H9 (cell line): Measurements from ENCODE around the gene PEDS1. TPM values are rescaled to one million over a fixed set of nuclear protein-coding genes. Genes with fewer than 3 reads are reported as not detected.
A peak's percentile ranks its signal among the peaks of the same experiment; 100 is the strongest.

ENCODE experiments used
- DNase-seq: peaks from one replicate; pipeline ENCODE4 v3.0.0-alpha.2; 2017
- H2AFZ ChIP-seq: one replicate; pipeline ENCODE4 v1.6.1; 2013; ENCODE audit warnings: mild to moderate bottlenecking, low read length, control low read depth, moderate library complexity
- H2AK5ac ChIP-seq: 2 replicates; pipeline ENCODE4 v1.6.1; 2013; ENCODE audit warnings: low read length, control low read depth, mixed read lengths; ENCODE audit not compliant: insufficient read length
- H2BK120ac ChIP-seq: one replicate; pipeline ENCODE4 v1.6.1; 2013; ENCODE audit warnings: low read depth, mild to moderate bottlenecking, low read length, control low read depth, inconsistent platforms; ENCODE audit not compliant: poor library complexity, severe bottlenecking
- H2BK12ac ChIP-seq: 2 replicates; pipeline ENCODE4 v1.6.1; 2013; ENCODE audit warnings: low read length, control low read depth, mixed read lengths, low read depth; ENCODE audit not compliant: insufficient read length
- H2BK15ac ChIP-seq: 2 replicates; pipeline ENCODE4 v1.6.1; 2013; ENCODE audit warnings: low read depth, low read length, control low read depth
- H2BK20ac ChIP-seq: one replicate; pipeline ENCODE4 v1.6.1; 2013; ENCODE audit warnings: low read depth, mild to moderate bottlenecking, low read length, control low read depth, inconsistent platforms; ENCODE audit not compliant: poor library complexity, severe bottlenecking
- H2BK5ac ChIP-seq: 2 replicates; pipeline ENCODE4 v1.6.1; 2013; ENCODE audit warnings: low read length, control low read depth, mixed read lengths; ENCODE audit not compliant: insufficient read length
- H3K14ac ChIP-seq: 2 replicates; pipeline ENCODE4 v1.6.1; 2013; ENCODE audit warnings: low read length, control low read depth; ENCODE audit not compliant: insufficient read depth
- H3K18ac ChIP-seq: 2 replicates; pipeline ENCODE4 v1.6.1; 2013; ENCODE audit warnings: low read depth, mild to moderate bottlenecking, mixed read lengths, low read length, control low read depth; ENCODE audit not compliant: insufficient read length
- H3K23ac ChIP-seq: 2 replicates; pipeline ENCODE4 v1.6.1; 2013; ENCODE audit warnings: low read length, control low read depth, mixed read lengths, low read depth; ENCODE audit not compliant: insufficient read length
- H3K23me2 ChIP-seq: 2 replicates; pipeline ENCODE4 v1.6.1; 2013; ENCODE audit warnings: low read depth, mild to moderate bottlenecking, mixed read lengths, low read length, control low read depth; ENCODE audit not compliant: insufficient read length, poor library complexity, severe bottlenecking
- H3K27ac ChIP-seq: 2 replicates; pipeline ENCODE4 v1.5.1; 2013; ENCODE audit warnings: low read length, control low read depth, mixed read lengths, low read depth; ENCODE audit not compliant: insufficient read length
- H3K27me3 ChIP-seq: 2 replicates; pipeline ENCODE4 v1.6.1; 2013; ENCODE audit warnings: low read length, control low read depth, inconsistent platforms; ENCODE audit not compliant: insufficient read depth
- H3K4ac ChIP-seq: 2 replicates; pipeline ENCODE4 v1.6.1; 2013; ENCODE audit warnings: low read depth, mild to moderate bottlenecking, control low read depth, inconsistent platforms, low read length, moderate library complexity
- H3K4me1 ChIP-seq: 2 replicates; pipeline ENCODE4 v1.6.1; 2013; ENCODE audit warnings: low read length, control low read depth, inconsistent platforms; ENCODE audit not compliant: insufficient read depth
- H3K4me2 ChIP-seq: 2 replicates; pipeline ENCODE4 v1.6.1; 2013; ENCODE audit warnings: low read length, control low read depth, mixed read lengths; ENCODE audit not compliant: insufficient read length, insufficient read depth
- H3K56ac ChIP-seq: 2 replicates; pipeline ENCODE4 v1.6.1; 2013; ENCODE audit warnings: low read depth, mild to moderate bottlenecking, mixed read lengths, low read length, control low read depth; ENCODE audit not compliant: insufficient read length
- H3K79me1 ChIP-seq: 2 replicates; pipeline ENCODE4 v1.6.1; 2013; ENCODE audit warnings: low read depth, mild to moderate bottlenecking, moderate library complexity, low read length, control low read depth, inconsistent platforms; ENCODE audit not compliant: insufficient read depth, poor library complexity, severe bottlenecking
- H3K79me2 ChIP-seq: 2 replicates; pipeline ENCODE4 v1.6.1; 2013; ENCODE audit warnings: low read length, control low read depth, inconsistent platforms; ENCODE audit not compliant: insufficient read depth
- H3K9ac ChIP-seq: 2 replicates; pipeline ENCODE4 v1.6.1; 2013; ENCODE audit warnings: low read length, control low read depth, mixed read lengths; ENCODE audit not compliant: insufficient read length; ENCODE audit errors: extremely low read depth
- H3K9me3 ChIP-seq: one replicate; pipeline ENCODE4 v1.6.1; 2013; ENCODE audit warnings: low read depth, low read length, inconsistent platforms; ENCODE audit not compliant: control insufficient read depth
- H3T11ph ChIP-seq: one replicate; pipeline ENCODE4 v1.6.1; 2013; ENCODE audit warnings: mild to moderate bottlenecking, low read length, control low read depth, inconsistent platforms
- H4K20me1 ChIP-seq: one replicate; pipeline ENCODE4 v1.6.1; 2013; ENCODE audit not compliant: control insufficient read depth, insufficient read length, insufficient read depth
- H4K5ac ChIP-seq: 2 replicates; pipeline ENCODE4 v1.6.1; 2013; ENCODE audit warnings: low read depth, mild to moderate bottlenecking, mixed read lengths, low read length, control low read depth; ENCODE audit not compliant: insufficient read length
- H4K8ac ChIP-seq: replicated peaks from 2 replicates; pipeline ENCODE4 v1.6.1; 2013; ENCODE audit warnings: low read length, control low read depth, mixed read lengths, low read depth; ENCODE audit not compliant: insufficient read length
- H4K91ac ChIP-seq: 2 replicates; pipeline ENCODE4 v1.6.1; 2013; ENCODE audit warnings: low read depth, mild to moderate bottlenecking, moderate library complexity, mixed read lengths, low read length, control low read depth; ENCODE audit not compliant: insufficient read length
- H3K27ac Mint-ChIP-seq, 3 experiments: 2 replicates in 2 of 3; 3 replicates in 1 of 3; pipeline ENCODE4 v1.8.0; 2020 to 2021; ENCODE audit warnings: mixed read lengths in 3 of 3, mild to moderate bottlenecking in 1 of 3, moderate library complexity in 1 of 3
- H3K27me3 Mint-ChIP-seq: 2 replicates; pipeline ENCODE4 v1.8.0; 2021; ENCODE audit warnings: low read depth, mild to moderate bottlenecking, moderate library complexity, mixed read lengths
- H3K36me3 Mint-ChIP-seq, 3 experiments: 2 replicates in 2 of 3; 3 replicates in 1 of 3; pipeline ENCODE4 v1.8.0; 2020 to 2021; ENCODE audit warnings: low read depth in 3 of 3, mixed read lengths in 3 of 3; ENCODE audit not compliant: insufficient read depth in 1 of 3
- H3K4me1 Mint-ChIP-seq, 2 experiments: 2 replicates each; pipeline ENCODE4 v1.8.0; 2020; ENCODE audit warnings: mixed read lengths in 2 of 2
- H3K4me3 Mint-ChIP-seq, 2 experiments: 2 replicates in 1 of 2; 3 replicates in 1 of 2; pipeline ENCODE4 v1.8.0; 2020 to 2021; ENCODE audit warnings: mild to moderate bottlenecking in 2 of 2, mixed read lengths in 2 of 2, moderate library complexity in 1 of 2
- H3K9me3 Mint-ChIP-seq, 2 experiments: 2 replicates in 1 of 2; 3 replicates in 1 of 2; pipeline ENCODE4 v1.8.0; 2020; ENCODE audit warnings: mild to moderate bottlenecking in 2 of 2, mixed read lengths in 2 of 2, moderate library complexity in 1 of 2
- CTCF ChIP-seq: fragments of 200-600 bp; sonication (generic); conservative IDR thresholded peaks from 3 replicates; pipeline ENCODE4 v1.8.0; 2021; ENCODE audit warnings: antibody characterized with exemption, mild to moderate bottlenecking
- WGBS: extraction: QIAGEN DNeasy Blood & Tissue Kit; methylation state at CpG from one replicate; pipeline ENCODE4 v1.1.7; 2013; ENCODE audit warnings: missing lambda C conversion rate, low lambda C conversion rate, mixed read lengths; ENCODE audit not compliant: insufficient read length; ENCODE audit errors: extremely low coverage; 5-methylcytosine and 5-hydroxymethylcytosine counted together
- total RNA-seq: library from RNA; stranded (reverse); gene quantifications from 2 replicates; pipeline ENCODE4 v1.2.1, GENCODE V29; 2021

Gene PEDS1
- total RNA-seq, 1 experiment from 2014 or later = 29.3 TPM

GRCh38 chr20:50145566-50145965 lies 8.0 kb downstream of the PEDS1 start:
- no peaks in the 10 kb centered on the region for H3K9me3 Mint-ChIP-seq

More at GRCh38 chr20:50145566-50145965, 8.0 kb downstream of the PEDS1 start:
- Histone ChIP-seq H3K4me1 (peaks cover 21% of the 10 kb centered on the region; the same call in 1 of the 2 replicates), H3K23ac (no peak overlapping the region), H3K27me3 (no peaks in the 10 kb centered on the region), H2AK5ac (no peak overlapping the region), H4K20me1 (no peaks in the 10 kb centered on the region), H3K27ac (no peak overlapping the region), H4K91ac (no peak overlapping the region), H3K79me1 (peaks cover 18% of the 10 kb centered on the region), H3K9ac (no peak overlapping the region), H2BK12ac (no peak overlapping the region), H3K23me2 (no peaks in the 10 kb centered on the region), H3K18ac (no peak overlapping the region), H3K79me2 (peaks cover 12% of the 10 kb centered on the region; the same call in 1 of the 2 replicates), H3K14ac (no peak overlapping the region), H2AFZ (no peak overlapping the region), H2BK20ac (no peak overlapping the region), H3T11ph (no peak overlapping the region), H4K8ac (no peak overlapping the region), H2BK120ac (no peak overlapping the region), H3K9me3 (no peaks in the 10 kb centered on the region), H2BK15ac (no peak overlapping the region), H3K56ac (no peak overlapping the region), H4K5ac (no peak overlapping the region), H2BK5ac (no peak overlapping the region), H3K4me2 (no peak overlapping the region), H3K4ac (no peak overlapping the region)
- no CpG with 5 or more reads among the region's 6 CpGs for WGBS
- H3K27ac Mint-ChIP-seq = peak overlapping the region in 1 of 3 experiments; percentile 77; a peak in 1 of 7 replicates
- H3K4me3 Mint-ChIP-seq = no peak overlapping the region
- no peaks in the 10 kb centered on the region for H3K27me3 Mint-ChIP-seq
- peaks cover 21 to 50% (median 49%) of the 10 kb centered on the region in 3 experiments; a peak in 6 of 7 replicates for H3K36me3 Mint-ChIP-seq
- peaks cover 38 to 53% of the 10 kb centered on the region in 2 experiments for H3K4me1 Mint-ChIP-seq
- no peak for DNase-seq
- no peak for TF ChIP-seq CTCF
